Neural cell (in vitro differentiated cells): ENCODE measurements around the gene STX7. TPM values are rescaled to one million over a fixed set of nuclear protein-coding genes. Genes with fewer than 3 reads are reported as not detected.

ENCODE experiments used
- H2AFZ ChIP-seq: fragments of 200-600, 300-800 bp; sonication (generic), shearing (Covaris generic); 2 replicates; pipeline ENCODE4 v1.6.0; 2014; ENCODE audit warnings: low read depth, mild to moderate bottlenecking, antibody characterized with exemption, low read length, moderate library complexity
- H3F3A ChIP-seq: fragments of 200-600 bp; shearing (Covaris generic); 2 replicates; pipeline ENCODE4 v1.6.1; 2016; ENCODE audit warnings: mild to moderate bottlenecking, moderate library complexity, mixed read lengths, antibody characterized with exemption, low read length; ENCODE audit not compliant: insufficient read depth, poor library complexity, severe bottlenecking
- H3K27ac ChIP-seq: fragments of 200-600, 300-800 bp; sonication (generic), shearing (Covaris generic); 2 replicates; pipeline ENCODE4 v1.5.1; 2014; ENCODE audit warnings: mild to moderate bottlenecking, low read length, moderate library complexity
- H3K27me3 ChIP-seq: fragments of 300-800, 200-600 bp; sonication (generic), shearing (Covaris generic); 2 replicates; pipeline ENCODE4 v1.6.0; 2014; ENCODE audit warnings: mild to moderate bottlenecking, low read depth, low read length, moderate library complexity; ENCODE audit not compliant: insufficient read depth
- H3K36me3 ChIP-seq: fragments of 300-800, 200-600 bp; sonication (generic), shearing (Covaris generic); 2 replicates; pipeline ENCODE4 v1.5.1; 2014; ENCODE audit warnings: mild to moderate bottlenecking, antibody characterized with exemption, low read length, moderate library complexity; ENCODE audit not compliant: insufficient read depth
- H3K4me2 ChIP-seq: fragments of 300-800, 200-600 bp; sonication (generic), shearing (Covaris generic); 2 replicates; pipeline ENCODE4 v1.6.0; 2014; ENCODE audit warnings: mild to moderate bottlenecking, low read length
- H3K4me3 ChIP-seq: fragments of 300-800, 200-600 bp; sonication (generic), shearing (Covaris generic); 2 replicates; pipeline ENCODE4 v1.5.1; 2014; ENCODE audit warnings: mild to moderate bottlenecking, low read length, moderate library complexity
- H3K79me2 ChIP-seq: fragments of 200-600 bp; shearing (Covaris generic); replicated peaks from 2 replicates; pipeline ENCODE4 v1.6.0; 2014; ENCODE audit warnings: mild to moderate bottlenecking, low read length, moderate library complexity; ENCODE audit not compliant: insufficient read depth
- H3K9ac ChIP-seq: fragments of 300-800, 200-600 bp; sonication (generic), shearing (Covaris generic); 2 replicates; pipeline ENCODE4 v1.6.1; 2016; ENCODE audit warnings: mild to moderate bottlenecking, low read length, mixed read lengths
- H3K9me2 ChIP-seq: fragments of 200-600 bp; shearing (Covaris generic); 2 replicates; pipeline ENCODE4 v1.6.1; 2016; ENCODE audit warnings: mild to moderate bottlenecking, low read length, mixed read lengths; ENCODE audit not compliant: insufficient read depth
- H3K9me3 ChIP-seq: fragments of 200-600, 300-800 bp; sonication (generic), shearing (Covaris generic); 2 replicates; pipeline ENCODE4 v1.6.1; 2016; ENCODE audit warnings: mild to moderate bottlenecking, mixed run types, low read length, moderate library complexity, mixed read lengths
- H4K20me1 ChIP-seq: fragments of 200-600 bp; shearing (Covaris generic); 2 replicates; pipeline ENCODE4 v1.6.1; 2016; ENCODE audit warnings: mild to moderate bottlenecking, mixed run types; ENCODE audit not compliant: insufficient read depth
- CTCF ChIP-seq: fragments of 450-650 bp; IDR thresholded peaks from 2 replicates; pipeline ENCODE4 v1.5.1; 2014; ENCODE audit warnings: antibody characterized with exemption, mild to moderate bottlenecking, moderate library complexity; ENCODE audit not compliant: poor library complexity, severe bottlenecking
- EP300 ChIP-seq: fragments of 450-650 bp; conservative IDR thresholded peaks from 2 replicates; pipeline ENCODE4 v1.6.1; 2014; ENCODE audit warnings: antibody characterized with exemption, mild to moderate bottlenecking, moderate library complexity; ENCODE audit not compliant: poor library complexity, severe bottlenecking
- EZH2 ChIP-seq: fragments of 200-600, 300-800 bp; shearing (Covaris generic), sonication (generic); IDR thresholded peaks from 2 replicates; pipeline ENCODE4 v1.6.1; 2014; ENCODE audit warnings: antibody characterized with exemption, low read length, borderline replicate concordance, mild to moderate bottlenecking; ENCODE audit not compliant: insufficient read depth, poor library complexity, severe bottlenecking
- POLR2AphosphoS5 ChIP-seq: IDR thresholded peaks from 2 replicates; pipeline ENCODE4 v1.6.1; 2012
- RAD21 ChIP-seq: fragments of 450-650 bp; conservative IDR thresholded peaks from 2 replicates; pipeline ENCODE4 v1.6.1; 2014; ENCODE audit warnings: antibody characterized with exemption, mild to moderate bottlenecking, moderate library complexity
- REST ChIP-seq: IDR thresholded peaks from 2 replicates; pipeline ENCODE4 v1.6.1; 2012; ENCODE audit warnings: borderline replicate concordance
- SMC3 ChIP-seq: fragments of 450-650 bp; conservative IDR thresholded peaks from 2 replicates; pipeline ENCODE4 v1.6.1; 2014; ENCODE audit warnings: antibody characterized with exemption, mild to moderate bottlenecking, moderate library complexity; ENCODE audit not compliant: poor library complexity
- TAF1 ChIP-seq: IDR thresholded peaks from 2 replicates; pipeline ENCODE4 v1.6.1; 2012; ENCODE audit warnings: low read depth
- polyA plus RNA-seq: library from polyadenylated mRNA; depleted of rRNA; stranded (reverse); fragments of >200 nt; gene quantifications from 2 replicates; pipeline ENCODE4 v1.2.3, GENCODE V29; 2014

The STX7 gene
- polyA plus RNA-seq, 1 donor from 2014 or later, result 79.5 TPM

GRCh38 chr6:132530293-132530974, 17.5 kb upstream of the STX7 start:
- Histone ChIP-seq H3K4me2 (no peak overlapping the region), H3K27ac (no peak overlapping the region), H3K4me3 (no peak overlapping the region)

GRCh38 chr6:132527791-132528190, 14.9 kb upstream of the STX7 start:
- no peak overlapping the region for H3K4me2 ChIP-seq
- no peaks in the 10 kb centered on the region for H3K27me3 ChIP-seq
- no peak overlapping the region for H3K9ac ChIP-seq
- H3K9me3 ChIP-seq, result no peaks in the 10 kb centered on the region
- no peak overlapping the region for H2AFZ ChIP-seq
- H3K36me3 ChIP-seq, result no peaks in the 10 kb centered on the region
- no peaks in the 10 kb centered on the region for H3K9me2 ChIP-seq
- H3K27ac ChIP-seq, result no peak overlapping the region
- TF ChIP-seq RAD21, result no peak
- no peak for TF ChIP-seq POLR2AphosphoS5
- no peak for TF ChIP-seq EZH2
- TF ChIP-seq REST, result no peak
- no peak for TF ChIP-seq CTCF
- no peak for TF ChIP-seq TAF1
- no peaks in the 10 kb centered on the region for H3F3A ChIP-seq
- no peaks in the 10 kb centered on the region for H4K20me1 ChIP-seq
- H3K79me2 ChIP-seq, result no peaks in the 10 kb centered on the region
- no peak overlapping the region for H3K4me3 ChIP-seq

More at GRCh38 chr6:132530293-132530974, 17.5 kb upstream of the STX7 start:
- H3K9me2 ChIP-seq, result no peaks in the 10 kb centered on the region
- peak; percentile 79 for TF ChIP-seq RAD21
- no peak for TF ChIP-seq EP300
- TF ChIP-seq SMC3, result peak; percentile 75
- no peak for TF ChIP-seq EZH2
- peak; percentile 79 for TF ChIP-seq CTCF
- H3F3A ChIP-seq, result no peaks in the 10 kb centered on the region
- no peak overlapping the region for H2AFZ ChIP-seq
- no peaks in the 10 kb centered on the region for H3K27me3 ChIP-seq
- H3K9ac ChIP-seq, result no peak overlapping the region
- H3K79me2 ChIP-seq, result no peaks in the 10 kb centered on the region
- no peaks in the 10 kb centered on the region for H3K36me3 ChIP-seq
- H4K20me1 ChIP-seq, result no peaks in the 10 kb centered on the region
- H3K9me3 ChIP-seq, result no peaks in the 10 kb centered on the region
